GM10266 (cell line): ENCODE results near the gene HEG1.

Experiments used
- DNase-seq: peaks from one replicate; pipeline ENCODE4 v3.0.0; 2012; ENCODE audit errors: extremely low spot score
- TF ChIP-seq, protein P1 (sequence below): IDR thresholded peaks from 2 replicates; pipeline ENCODE4 v1.5.1; 2012; ENCODE audit warnings: mild to moderate bottlenecking, low read depth; ENCODE audit not compliant: control insufficient read depth, insufficient read depth; ENCODE audit errors: missing control alignments

The HEG1 gene

DNA sequence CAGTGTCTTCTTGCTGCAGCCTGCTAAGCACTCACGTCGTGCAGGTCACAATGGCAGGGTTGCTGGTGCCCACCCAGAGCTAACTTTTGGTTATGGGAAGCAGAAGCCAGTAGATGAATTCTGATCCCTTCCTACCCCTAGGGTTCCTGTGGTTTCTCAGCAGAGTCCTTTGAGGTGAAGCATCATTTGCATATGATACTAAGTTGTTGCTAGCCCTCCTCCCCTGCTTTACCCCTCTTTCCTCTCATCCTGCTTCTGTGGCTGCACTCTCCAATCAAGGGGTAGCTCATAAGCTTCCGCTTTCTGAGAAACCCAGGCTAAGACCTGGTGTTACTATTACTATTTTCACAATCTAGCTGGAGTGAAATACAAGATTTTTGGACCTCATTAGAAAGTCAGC lies 22.1 kb upstream of the HEG1 start:
- DNase-seq: no peak
- TF ChIP-seq, protein P1, sequence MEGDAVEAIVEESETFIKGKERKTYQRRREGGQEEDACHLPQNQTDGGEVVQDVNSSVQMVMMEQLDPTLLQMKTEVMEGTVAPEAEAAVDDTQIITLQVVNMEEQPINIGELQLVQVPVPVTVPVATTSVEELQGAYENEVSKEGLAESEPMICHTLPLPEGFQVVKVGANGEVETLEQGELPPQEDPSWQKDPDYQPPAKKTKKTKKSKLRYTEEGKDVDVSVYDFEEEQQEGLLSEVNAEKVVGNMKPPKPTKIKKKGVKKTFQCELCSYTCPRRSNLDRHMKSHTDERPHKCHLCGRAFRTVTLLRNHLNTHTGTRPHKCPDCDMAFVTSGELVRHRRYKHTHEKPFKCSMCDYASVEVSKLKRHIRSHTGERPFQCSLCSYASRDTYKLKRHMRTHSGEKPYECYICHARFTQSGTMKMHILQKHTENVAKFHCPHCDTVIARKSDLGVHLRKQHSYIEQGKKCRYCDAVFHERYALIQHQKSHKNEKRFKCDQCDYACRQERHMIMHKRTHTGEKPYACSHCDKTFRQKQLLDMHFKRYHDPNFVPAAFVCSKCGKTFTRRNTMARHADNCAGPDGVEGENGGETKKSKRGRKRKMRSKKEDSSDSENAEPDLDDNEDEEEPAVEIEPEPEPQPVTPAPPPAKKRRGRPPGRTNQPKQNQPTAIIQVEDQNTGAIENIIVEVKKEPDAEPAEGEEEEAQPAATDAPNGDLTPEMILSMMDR: no peak

DNA sequence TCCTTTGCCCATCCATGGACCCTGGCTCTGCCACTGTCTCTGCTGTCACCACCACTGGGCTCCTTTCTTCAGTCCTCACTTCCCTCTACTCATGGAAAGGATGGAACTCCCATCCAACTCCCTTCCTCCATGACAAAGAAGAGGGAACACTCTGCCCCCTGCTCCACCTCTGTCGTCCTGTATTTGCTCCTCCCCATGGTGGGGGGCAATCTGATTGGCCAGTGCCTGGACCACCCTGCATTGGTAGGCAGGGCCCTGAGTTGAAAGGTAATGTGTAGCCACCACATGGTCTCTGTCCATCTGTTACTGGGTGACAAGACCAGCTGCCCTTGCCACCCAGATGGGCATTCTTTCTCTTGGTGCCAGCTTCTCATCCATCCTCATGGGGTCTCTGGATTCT lies 20.7 kb upstream of the HEG1 start:
- TF ChIP-seq, protein P1: no peak

DNA sequence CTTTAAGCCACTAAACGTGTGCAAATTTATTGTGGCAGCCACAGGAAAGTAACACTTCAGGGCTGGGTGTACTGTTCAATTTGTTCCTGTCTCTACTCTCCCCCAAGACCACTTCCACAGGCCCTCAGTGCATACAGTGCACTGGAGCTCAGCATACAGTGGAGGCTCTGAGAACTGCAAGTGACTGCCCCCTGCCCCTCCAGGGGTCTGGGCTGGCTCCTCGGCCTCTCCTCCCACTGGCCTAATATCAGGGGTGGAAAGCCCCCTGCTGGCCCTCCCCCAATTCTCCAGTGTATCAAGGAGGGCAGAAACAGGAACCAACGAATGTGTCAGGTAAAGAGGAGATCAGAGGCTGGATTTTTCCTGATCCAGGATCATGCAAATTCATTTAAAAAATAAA lies 19.9 kb upstream of the HEG1 start:
- no peak for DNase-seq
- TF ChIP-seq, protein P1: no peak

More for the DNA sequence above, 20.7 kb upstream of the HEG1 start:
- DNase-seq: no peak

DNA sequence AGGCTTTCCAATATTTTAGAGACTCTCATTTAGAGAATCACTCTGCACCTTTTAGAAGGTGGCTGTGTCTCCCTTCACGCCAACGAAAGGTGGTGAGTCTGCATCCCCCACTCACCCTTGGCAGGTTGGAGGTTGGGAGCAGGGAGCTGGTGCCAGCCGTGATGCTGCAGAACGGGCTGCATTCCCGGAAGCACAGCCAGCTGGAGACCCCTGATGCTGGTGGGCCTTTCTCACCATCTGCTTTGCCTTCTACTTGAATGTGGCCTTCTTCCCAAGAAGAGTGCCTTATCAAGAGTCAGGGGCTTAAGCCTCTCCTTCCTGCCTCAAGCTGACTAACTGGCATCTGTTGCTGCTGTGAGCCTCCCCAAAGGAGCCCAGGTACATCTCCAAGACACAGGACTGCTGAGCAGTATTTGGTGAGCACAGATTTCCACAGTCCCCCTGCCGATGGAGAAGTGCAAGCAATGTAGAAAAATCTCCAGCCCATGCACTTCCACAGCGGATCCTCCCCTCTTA lies 17.7 kb upstream of the HEG1 start:
- no peak for DNase-seq
- TF ChIP-seq, protein P1: no peak

DNA sequence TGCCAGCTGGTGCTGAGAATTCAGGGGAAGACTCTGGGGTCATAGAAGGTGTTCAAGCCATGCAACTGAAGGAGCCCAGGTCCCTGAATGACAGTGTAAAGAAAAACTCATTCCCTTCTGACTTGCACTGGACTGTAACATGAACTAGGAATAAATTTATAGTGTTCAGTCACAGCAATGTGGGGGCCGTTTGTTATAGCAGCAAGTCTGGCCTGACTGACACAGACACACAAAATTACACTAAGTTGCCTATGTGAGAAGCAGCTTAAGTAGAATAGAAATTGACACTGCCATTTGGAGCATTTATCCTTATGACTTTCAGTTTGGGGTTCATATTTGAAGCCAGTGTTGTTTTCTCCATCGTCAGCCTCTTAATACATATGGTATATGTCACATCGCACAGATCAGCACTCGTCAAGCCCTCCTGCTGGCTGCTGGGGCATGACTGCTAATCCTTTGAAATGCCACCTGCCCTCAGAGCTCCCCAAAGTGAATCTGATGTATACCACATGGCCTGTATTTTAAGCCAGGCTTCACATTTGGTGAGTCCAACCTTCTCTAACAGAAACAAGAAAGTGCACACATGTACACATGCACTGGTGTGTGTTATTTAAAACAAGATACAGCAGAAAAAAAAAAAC lies 17.1 kb upstream of the HEG1 start:
- DNase-seq: no peak
- TF ChIP-seq, protein P1: no peak

DNA sequence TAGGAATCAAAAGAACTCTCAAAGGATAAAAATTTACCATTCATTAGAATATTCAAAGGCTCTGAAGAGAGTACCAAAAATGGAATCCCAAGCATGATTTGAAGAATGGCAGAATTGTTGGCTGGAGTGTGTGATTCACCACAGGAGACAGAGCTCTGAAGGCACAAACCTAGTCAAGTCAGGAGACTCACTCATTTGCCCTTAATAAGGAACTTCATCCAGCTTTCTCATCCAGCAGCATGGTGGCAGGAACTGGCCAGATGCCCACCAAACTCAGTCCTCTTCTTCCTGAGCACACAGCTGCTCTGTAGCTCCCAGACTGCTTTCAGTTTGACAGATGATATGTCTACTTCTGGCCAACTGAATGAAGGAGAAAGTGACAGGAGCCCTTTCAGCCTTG lies 16.5 kb upstream of the HEG1 start:
- TF ChIP-seq, protein P1: no peak
- no peak for DNase-seq

DNA sequence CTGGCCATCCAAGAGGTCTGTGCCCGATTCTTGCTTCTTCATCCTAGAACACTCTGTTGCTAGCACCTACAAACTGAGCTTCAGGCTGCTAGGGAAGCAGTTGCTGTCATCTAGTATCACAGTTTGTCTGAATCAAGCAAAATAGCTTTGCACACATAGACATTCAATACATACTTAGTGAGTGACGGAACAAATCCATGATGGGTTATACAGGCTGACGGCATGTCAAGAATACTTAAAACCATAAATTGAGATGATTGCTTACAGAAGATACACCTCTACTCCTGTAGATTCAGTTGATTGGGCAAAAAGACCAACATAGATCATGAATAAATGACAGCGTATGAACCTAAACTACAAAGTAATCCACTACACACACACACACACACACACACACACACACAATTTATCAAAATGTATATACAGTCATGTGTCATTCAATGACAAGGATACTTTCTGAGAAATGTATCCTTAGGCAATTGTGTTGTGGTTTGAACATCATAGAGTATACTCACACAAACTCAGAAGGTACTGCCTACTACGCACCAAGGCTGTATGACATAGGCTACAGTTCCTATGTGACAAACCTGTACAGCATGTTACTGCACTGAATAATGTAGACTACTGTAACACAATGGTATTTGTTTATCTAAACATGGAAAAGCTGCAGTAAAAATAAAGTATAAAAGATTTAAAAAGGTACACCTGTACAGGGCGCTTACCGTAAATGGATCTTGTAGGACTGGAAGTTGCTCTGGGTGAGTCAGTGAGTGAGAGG lies 14.4 kb upstream of the HEG1 start:
- TF ChIP-seq, protein P1: no peak
- no peak for DNase-seq
